T-helper 2 cell treated with Interferon-gamma antibody and Interleukin-4, amounts not matched to agents 100 ng/mL and 5 ng/mL, for 36 hours (primary cell): ENCODE results near the gene ASCL1. TPM values are rescaled to one million over a fixed set of nuclear protein-coding genes. Genes with fewer than 3 reads are reported as not detected.

Experiments
- intact Hi-C: fragments of 100-400 bp; cut with micrococcal nuclease; formaldehyde crosslinking; loops from one replicate; pipeline ENCODE4 v1.15.1; 2023
- total RNA-seq: library from RNA; stranded (reverse); gene quantifications from 2 replicates; pipeline ENCODE4 v1.2.3, GENCODE V29; 2022

The ASCL1 gene
- total RNA-seq, 1 donor from 2014 or later, result not detected

DNA sequence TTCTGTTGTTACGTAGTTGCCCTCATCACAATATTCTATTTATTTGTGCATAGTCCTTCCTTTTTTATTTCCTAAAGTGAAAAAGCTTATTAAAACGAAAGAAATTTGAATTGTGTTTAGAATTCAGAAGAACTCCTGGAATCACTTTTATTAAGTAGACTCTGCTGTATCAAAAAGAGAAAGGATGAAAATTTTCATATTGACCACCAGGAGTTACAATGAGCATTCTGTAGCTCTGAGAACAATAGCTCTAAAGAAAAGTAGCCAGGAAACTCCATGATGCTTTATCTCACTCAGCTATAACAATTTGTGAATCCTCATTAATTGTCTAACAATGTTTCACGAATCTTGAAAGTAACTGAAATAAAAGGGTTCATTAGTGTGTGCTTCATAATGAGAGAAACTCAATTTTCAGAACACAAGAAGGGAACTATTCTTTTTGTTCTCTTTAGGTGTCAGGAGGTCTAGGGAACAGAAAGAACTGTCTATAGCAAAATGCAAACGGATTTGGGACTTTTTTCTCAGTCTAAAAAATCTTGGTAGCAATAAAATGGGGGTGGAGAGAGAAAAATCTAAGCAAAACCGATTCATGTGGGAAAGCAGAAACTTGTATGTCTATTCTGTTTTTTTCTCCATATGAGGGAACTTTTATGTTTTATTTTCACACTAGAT lies 19.3 kb downstream of the ASCL1 start:
- intact Hi-C loops, result no loop called here

DNA sequence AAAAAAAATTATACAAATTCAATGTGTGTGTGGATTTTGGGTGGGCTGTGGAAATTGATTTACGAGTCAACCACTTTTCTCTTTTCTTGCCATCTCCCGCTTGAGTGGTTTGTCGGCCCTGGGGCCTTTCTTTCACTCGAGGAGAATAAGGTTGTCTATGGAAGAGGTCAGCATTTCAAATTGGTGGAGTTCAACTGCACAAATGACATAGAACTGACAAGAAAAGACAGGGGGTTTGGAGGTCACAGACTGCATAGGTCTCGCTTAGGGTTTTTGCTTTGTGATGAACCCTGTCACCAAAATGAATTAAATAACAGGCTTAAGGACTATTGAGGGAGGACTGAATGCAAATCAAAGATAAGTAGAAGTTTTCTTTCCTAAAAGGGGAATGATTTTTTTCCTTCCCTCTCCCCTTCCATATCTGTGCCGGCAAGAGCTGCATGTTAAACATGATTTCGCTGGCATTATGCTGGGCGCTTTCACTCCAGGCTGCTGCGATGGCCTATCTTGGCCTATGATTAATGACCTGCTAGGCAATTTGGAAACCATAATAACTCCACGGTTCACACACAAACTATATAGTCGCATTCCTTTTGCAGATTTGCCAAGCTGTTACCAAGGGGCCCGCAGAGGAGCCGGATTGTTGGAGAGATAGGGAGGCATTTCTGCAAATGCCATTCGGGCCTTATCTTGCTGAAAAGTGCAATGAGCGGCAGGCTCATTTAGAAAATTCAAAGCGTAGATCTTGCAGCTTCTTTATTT lies 20.7 kb downstream of the ASCL1 start:
- intact Hi-C loops, result no loop called here

DNA sequence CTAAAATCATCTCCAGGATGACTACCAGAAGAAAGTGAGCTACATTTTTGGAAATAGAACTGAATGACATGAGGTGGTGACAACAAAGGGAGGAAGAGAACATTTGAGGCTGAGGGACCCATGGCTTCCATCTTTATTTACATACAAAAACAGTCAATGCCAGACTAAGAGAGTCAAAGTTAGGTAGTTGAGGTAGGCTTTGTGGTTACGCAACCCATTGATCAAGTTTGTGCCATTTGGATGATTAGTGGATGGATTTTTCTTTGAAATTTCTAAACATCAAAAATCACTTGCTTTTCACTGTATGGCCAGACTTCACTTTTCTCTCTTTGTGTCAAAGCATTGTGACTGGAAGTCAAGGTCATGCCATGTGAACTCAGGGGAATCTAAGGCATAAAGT lies 22.9 kb downstream of the ASCL1 start:
- intact Hi-C loops, result no loop called here

DNA sequence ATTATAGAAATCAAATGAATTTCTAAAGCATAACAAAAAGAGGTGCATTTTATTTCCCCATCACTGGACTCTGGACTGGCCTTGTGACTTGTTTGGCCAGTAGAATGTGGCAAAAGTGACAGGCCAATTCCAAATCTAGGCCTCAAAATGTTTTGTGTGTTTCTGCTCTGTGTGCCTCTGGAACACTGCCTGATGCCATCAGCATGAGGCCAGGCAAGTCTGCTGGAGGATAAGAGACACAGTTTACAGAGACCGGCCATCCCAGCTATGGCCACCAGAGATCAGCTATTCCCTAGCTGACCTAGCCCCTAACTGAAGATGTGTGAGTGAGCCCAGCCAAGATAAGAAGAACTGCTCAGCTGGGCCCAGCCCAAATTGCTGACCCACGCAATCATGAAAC lies 32.9 kb downstream of the ASCL1 start:
- intact Hi-C loops, result no loop called here

DNA sequence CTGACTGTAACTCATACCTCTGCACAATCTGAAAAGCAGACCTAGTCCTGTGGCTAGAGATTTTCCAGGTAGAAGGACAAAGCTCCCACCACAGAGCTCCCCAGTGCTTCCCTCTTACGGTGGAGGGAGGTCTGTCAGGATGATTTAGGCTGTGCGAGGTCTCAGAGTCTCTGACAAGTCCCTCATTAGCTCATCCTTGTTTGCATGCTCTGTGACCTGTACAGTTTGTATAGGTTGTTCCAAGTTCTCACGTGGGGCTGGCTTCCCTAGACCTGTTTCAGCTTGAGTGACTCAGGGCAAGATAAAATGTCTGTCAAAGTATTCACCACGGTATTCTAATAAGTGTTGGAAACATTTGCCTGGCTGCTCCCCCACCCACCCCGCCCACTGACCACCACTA lies 34.8 kb downstream of the ASCL1 start:
- intact Hi-C loops, result no loop called here

DNA sequence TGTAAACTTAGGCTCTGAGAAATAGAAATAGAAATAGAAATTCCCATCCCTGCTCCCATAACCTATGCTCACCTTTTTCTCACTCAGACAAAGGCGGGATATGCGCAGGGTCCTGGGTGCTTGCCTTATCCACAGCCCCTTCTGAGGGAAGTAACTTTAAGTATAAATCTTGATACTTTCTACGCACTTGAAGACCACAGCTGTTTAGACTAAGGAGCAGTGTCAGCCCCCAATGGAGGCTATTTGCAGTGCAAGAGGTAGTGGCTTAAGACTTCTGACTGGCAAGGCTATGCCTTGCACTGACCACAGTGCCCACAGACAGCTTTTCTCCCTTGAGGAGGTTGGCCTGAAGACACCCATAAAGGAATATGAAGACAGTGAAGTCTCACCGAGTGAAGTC lies 35.2 kb downstream of the ASCL1 start:
- intact Hi-C loops, result no loop called here

DNA sequence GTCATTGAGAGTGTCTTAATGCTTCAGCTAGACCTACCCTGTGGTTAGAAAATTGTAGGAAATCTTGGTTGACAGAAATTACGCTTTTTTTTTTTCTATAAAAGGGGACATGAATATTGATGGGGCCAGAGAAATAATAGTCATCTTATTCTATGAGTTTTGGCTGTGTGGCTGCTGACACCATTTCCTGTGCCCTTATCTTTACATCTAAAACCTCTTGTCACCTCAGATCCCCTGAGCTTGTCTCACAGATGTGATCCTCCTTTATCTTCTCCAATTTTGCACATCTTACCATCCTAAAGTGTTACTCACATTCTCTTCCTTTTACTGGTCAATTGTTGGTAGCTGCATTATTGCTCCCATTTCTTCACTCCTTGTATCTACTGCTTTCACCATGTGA lies 36.1 kb downstream of the ASCL1 start:
- intact Hi-C loops, result no loop called here

DNA sequence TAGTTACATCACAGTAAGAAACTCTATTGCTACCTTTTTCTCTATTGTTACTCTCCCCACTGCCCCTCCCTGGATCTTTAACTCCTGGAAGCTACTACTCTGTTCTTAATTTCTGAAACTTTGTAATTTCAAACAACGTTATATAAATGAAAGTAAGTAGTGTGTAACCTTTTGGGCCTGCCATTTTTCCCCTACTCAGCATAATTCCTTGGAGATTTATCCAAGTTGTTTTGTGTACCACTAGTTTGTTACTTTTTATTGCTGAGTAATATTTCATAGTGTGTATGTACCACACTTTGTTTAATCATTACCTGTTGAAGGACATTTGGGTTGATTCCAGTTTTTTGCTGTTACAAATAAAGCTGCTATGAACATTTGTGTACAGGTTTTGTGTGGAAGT lies 37.9 kb downstream of the ASCL1 start:
- intact Hi-C loops, result no loop called here

Other genes starting within 250 kb of the ASCL1 start
- not detected in 2 replicates for gene PAH, start 40.4 kb upstream of the ASCL1 start, total RNA-seq